Measurements from ENCODE around the gene TRMT61A.

TRMT61A gene

GRCh38 chr14:103535081-103535890 is 6.3 kb downstream of the TRMT61A start:
- DNase-seq (ENCODE audit: low read depth), result no peak

- no peak for DNase-seq (ENCODE audit: low read depth)
Measured at GRCh38 chr14:103535891-103536565, 7.0 kb downstream of the TRMT61A start.

- DNase-seq (ENCODE audit: low read depth), result no peak
Measured at GRCh38 chr14:103536693-103537092, 7.7 kb downstream of the TRMT61A start.

GRCh38 chr14:103537175-103537990 is 8.4 kb downstream of the TRMT61A start:
- no peak for DNase-seq (ENCODE audit: low read depth)

GRCh38 chr14:103538291-103539055 is 9.5 kb downstream of the TRMT61A start:
- DNase-seq (ENCODE audit: low read depth), result no peak

GRCh38 chr14:103539056-103539825 is 10.2 kb downstream of the TRMT61A start:
- DNase-seq (ENCODE audit: low read depth), result no peak

GRCh38 chr14:103540821-103541708 is 12.1 kb downstream of the TRMT61A start:
- DNase-seq (ENCODE audit: low read depth), result no peak

GRCh38 chr14:103541709-103542604 is 13.0 kb downstream of the TRMT61A start:
- DNase-seq (ENCODE audit: low read depth), result no peak

GRCh38 chr14:103542605-103543088 is 13.7 kb downstream of the TRMT61A start:
- no peak for DNase-seq (ENCODE audit: low read depth)

GRCh38 chr14:103543140-103543539 is 14.1 kb downstream of the TRMT61A start:
- no peak for DNase-seq (ENCODE audit: low read depth)

GRCh38 chr14:103543721-103544387 is 14.9 kb downstream of the TRMT61A start:
- DNase-seq (ENCODE audit: low read depth), result no peak

- DNase-seq (ENCODE audit: low read depth), result no peak
Measured at GRCh38 chr14:103544388-103545218, 15.6 kb downstream of the TRMT61A start.

- no peak for DNase-seq (ENCODE audit: low read depth)
Measured at GRCh38 chr14:103545219-103545914, 16.4 kb downstream of the TRMT61A start.

- no peak for DNase-seq (ENCODE audit: low read depth)
Measured at GRCh38 chr14:103545915-103546651, 17.1 kb downstream of the TRMT61A start.

GRCh38 chr14:103546652-103547454 is 17.9 kb downstream of the TRMT61A start:
- DNase-seq (ENCODE audit: low read depth), result no peak
